Measurements from ENCODE around the gene NRXN2.

NRXN2 gene

DNA sequence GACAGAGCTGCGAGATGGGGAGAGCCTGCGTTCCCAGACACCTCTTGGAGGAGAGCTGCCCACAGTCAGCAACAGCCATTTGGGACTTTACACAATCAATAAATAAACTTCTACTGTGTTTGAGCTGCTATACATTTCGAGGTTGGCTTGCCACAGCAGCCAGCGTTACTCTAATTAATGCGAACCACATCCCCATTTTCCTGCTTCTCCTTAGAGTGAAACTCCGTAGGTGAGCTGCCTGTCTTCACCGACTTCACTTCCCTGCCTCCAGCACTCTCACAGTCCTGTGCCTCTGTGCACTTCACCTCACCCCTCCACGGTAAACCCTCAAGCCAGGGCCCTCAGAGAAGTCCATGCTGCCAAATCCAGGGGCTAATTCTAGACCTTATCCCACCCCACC, 137.8 kb downstream of the NRXN2 start:
- DNase-seq = no peak

DNA sequence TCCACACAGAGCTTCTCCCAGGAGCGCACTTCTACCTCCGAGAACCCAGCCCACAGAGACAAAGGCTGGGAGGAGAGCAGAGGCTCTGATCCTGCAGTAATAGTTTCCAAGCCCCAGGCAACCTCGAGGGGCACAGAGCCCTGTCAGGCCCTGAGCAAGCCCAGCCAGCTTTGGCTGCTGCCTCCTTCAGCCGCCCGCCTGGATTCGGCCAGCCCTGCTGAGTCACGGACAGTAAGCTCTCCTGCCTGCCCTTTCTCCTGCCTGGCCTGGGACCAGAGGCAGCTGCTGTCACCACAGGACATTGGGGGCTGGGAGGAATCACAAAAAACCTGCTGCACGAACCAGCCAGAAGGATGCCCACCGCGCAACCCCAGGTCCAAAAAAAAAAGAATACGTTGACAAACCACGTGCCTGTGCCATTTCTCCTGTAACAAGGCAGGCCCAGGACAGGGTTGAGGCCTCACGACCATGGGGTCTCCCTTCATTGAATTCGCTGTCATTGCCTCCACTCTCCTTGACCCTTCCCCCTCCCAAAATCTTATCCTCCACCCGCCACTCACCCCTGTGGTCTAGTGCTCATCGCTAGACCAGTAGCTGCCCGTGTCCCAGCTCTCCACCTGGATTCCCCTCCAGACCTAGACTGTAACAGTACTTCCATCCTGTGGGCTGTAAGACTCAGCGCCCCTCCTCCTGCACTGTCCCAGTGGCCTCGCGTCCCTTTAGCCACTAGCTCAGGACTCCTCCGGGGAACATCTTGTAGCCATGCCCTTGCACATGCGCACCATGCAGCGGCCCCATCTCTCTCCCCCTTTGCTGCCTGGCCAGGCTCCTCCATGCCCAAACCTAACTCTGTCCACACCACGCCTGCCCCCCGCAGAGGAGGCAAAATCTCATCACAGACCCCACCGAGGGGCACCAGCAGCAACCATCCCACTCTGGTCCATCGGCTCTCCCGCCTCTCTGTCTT, 139.4 kb downstream of the NRXN2 start:
- no peak for DNase-seq

DNA sequence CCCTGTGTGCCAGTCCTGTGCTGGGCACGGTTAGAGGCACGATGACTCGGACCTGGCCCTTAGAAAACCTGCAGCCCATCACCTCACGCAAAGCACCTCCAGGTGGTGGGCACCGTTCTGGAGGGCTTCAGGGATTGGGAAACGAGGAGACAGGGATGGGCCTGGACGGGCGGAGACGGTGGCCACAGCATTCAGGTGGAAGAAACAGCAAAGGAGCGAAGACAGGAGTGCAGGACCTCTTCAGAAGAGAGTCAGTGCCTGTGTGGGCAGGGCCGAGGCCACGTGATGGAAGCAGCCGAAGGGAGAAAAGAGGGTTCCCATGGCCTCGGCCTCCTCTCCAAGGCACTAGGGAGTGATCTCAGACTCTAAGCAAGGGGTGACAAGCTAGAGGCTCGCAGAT, 140.1 kb downstream of the NRXN2 start:
- DNase-seq = no peak

DNA sequence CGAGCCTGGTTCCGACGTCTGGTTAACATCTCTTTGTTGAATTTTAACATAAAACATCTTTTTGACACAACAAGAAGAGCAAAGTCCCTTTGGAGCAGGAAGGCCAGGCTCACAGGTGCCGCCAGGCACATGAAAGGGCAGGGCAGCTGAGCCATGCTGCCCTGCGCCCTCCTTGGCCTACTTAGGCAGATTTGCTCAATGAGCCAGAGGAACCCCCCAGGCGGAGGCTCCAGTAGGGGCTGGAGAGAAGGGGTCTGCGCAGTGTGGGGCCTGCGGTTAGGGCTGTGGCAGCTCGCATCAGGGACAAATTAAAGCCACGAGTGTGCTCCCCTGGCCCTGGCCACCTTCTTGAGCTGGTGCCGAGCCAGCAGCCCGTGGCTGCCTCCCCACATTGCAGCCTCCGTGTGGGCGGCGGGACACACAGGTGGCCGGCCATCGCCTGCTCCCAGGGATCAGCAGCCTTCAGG, 141.9 kb downstream of the NRXN2 start:
- DNase-seq = no peak

DNA sequence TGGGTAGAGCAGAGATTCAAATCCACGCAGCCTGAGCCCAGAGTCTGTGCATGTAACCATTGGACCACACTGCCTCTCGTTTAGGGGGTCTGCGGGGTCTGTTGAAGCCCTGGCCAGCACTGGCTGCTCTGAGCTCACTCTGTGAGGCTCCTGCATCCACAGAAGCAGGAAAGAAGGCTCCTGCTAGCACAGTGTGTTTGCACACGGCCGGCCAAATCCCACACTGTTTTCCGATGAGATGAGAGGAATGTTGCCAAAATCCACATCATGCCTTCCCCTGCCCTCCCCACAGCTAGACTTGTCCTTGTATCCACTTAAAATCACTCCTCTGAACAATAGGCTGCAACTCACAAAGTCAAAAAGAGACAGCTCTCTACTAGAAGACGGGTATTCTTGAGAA, 142.6 kb downstream of the NRXN2 start:
- no peak for DNase-seq

DNA sequence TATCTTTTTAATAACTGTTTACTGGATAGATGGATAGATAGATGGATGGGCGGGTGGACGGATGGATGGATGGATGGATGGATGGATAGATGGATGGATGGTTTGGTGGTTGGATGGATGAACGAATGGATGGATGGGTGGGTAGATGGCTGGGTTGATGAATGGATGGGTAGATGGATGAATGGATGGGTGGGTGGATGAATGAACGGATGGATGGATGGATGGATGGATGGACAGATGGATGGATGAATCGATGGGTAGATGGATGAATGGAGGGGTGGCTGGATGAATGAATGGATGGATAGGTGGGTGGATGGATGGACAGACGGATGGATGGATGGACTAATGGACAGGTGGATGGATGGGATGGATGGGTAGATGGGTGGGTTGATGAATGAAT, 145.8 kb downstream of the NRXN2 start:
- DNase-seq = no peak

DNA sequence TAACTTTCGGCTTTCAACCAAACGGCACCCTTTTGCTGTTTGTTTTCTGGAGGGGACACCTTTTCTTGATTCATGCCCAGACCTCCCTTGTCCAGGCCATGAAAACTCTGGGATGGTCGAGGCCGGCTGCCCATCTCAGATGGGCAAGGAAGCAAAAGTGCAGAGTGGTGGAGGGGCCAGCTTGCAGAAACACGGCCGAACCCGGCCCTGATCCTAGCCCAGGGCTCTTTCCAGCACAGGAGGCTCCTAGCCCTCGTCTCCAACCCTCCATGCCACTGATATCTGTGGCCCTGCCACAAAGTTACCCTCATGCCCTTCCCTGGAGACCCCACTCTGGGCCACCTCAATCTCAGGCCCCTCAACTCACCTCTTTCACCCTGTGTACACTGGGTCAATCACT, 150.9 kb downstream of the NRXN2 start:
- no peak for DNase-seq

DNA sequence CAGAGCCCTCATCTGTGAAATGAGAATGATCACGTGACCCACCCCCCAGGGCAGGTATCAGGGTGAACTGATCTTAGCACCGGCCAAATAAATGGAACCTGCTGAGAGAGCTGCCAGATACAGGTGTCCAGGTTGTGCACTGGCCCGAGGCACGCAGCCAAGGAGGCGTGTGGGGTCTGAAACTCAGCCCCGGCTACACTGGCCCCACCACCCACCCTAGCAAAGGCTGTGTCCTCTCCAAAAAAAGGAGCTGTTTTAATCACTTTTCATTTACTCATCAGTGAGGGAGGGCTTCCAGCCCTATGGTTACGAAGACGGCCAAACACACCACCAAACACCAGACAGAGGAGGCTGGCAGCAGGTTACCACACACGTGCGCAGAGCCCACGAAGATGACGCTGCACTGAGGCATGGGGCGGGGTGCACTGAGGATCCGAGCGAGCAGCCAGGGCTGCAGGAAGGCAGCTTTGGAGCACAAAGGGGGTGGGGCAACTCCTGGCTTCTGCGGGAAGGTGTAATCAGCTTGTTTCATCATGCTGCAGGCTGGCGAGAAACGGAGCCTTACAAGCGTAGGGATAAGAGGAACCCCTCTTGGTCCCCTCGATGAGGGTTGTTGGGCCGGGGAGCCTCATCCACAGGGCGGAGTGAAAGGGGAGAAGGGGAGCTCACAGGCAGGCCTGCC, 151.4 kb downstream of the NRXN2 start:
- no peak for DNase-seq

DNA sequence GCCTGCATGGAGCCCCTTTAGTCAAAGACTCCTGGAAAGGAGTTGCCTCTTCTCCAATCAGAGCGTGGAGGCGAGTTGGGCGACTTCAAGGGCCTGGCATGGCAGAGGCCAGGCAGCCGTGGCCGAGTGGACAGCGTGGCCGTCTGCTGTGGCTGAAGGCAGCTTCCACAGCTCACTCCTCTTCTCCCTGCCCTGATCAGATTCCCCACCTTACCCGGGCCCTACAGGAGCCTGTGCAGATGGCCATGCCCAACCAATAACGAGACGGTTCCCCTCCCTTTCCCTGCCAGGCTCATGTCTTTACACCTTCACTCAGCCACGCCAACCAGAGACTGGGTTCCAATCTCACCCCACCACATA, 152.0 kb downstream of the NRXN2 start:
- no peak for DNase-seq

DNA sequence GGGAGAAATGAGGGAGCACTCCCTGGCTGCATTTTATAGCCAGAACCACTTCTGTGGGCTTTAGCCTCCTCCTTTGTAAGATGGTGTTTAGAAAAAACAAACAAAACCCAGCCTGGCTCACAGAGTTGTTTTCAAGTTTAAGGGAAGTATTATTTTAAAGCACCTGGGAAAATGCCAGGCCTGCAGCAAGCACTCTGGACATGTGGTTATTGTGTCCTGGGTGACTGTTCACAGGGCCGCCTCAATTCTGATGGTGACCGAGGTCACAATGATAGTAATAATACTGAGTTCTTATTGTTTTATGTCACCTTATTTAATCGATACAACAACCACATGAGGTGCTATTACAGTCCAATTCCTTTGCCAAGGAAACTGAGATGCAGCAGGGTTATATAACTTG, 152.7 kb downstream of the NRXN2 start:
- no peak for DNase-seq

DNA sequence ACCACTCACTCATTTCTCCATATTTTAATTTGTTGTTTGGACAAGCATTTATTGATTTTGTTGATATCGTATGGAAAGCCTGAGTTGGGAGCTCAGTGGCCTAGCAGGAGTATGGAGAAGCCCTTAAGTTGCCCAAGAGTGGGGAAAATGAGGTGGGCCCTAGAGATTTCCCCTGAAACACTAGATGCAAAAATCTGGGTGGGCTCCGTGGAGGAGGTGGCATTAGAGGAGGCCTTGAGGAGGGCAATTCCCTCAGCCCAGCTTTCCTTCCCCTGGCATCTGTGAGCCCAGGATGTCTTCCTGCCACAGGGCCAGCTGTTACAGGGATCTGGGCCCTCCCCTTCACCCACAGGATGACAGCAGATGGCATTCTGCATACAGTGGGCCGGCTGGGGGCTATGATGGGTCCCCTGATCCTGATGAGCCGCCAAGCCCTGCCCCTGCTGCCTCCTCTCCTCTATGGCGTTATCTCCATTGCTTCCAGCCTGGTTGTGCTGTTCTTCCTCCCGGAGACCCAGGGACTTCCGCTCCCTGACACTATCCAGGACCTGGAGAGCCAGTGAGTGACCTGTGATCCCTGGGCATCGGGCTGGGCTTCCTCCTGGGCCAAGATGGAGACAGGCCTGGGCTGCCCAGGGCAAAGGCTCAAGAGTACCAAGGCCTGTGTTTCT, 153.6 kb downstream of the NRXN2 start:
- no peak for DNase-seq

DNA sequence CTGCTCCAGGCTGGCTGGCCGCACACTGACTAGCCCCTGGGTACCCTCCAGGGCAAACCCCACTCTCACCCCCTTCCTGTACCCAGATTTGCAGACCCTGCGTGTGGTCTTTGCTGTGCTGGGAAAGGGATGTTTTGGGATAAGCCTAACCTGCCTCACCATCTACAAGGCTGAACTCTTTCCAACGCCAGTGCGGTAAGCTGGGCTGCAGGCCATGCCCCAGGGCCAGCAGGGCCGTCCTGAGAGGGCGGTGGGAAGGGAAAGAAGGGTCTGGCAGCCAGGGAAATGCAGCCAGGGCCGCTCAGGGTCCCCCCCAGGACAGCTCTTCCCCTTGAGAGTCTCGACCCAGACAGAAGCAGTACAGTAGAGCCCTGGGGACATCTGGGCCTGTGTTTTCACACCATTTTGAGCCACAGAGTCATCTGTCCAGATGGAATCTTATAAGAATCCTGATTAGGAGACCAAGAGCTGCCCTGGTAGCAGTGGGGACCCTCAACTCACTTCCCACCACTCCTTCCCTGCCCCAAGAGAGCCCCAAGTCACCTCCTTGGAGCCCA, 154.3 kb downstream of the NRXN2 start:
- DNase-seq = no peak

DNA sequence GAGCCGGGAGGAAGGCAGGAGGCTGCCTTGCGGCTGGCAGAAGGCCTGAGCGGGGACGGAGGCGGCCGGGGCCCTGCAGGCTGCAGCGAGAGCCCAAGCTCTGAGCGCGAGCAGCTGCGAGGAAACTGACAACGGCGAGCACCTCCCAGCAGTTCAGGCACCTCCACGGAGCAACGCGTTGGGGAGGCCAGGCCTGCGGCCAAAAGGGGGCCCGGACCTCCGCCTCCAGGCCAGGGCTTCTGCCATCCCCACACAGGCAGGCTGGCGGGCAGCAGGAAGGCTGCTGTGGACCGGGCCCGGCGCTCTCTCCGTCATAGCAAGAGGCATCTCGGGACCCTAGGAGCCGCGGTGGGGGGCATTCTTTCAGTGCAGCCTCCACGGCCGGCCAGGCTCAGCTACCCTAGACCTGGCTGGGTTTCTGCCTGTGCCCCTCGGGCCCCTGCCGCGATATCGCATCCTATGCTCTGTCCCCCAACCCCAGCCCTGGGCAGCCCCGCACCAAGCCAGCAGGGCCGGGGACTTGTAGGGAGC, 154.9 kb downstream of the NRXN2 start:
- no peak for DNase-seq

DNA sequence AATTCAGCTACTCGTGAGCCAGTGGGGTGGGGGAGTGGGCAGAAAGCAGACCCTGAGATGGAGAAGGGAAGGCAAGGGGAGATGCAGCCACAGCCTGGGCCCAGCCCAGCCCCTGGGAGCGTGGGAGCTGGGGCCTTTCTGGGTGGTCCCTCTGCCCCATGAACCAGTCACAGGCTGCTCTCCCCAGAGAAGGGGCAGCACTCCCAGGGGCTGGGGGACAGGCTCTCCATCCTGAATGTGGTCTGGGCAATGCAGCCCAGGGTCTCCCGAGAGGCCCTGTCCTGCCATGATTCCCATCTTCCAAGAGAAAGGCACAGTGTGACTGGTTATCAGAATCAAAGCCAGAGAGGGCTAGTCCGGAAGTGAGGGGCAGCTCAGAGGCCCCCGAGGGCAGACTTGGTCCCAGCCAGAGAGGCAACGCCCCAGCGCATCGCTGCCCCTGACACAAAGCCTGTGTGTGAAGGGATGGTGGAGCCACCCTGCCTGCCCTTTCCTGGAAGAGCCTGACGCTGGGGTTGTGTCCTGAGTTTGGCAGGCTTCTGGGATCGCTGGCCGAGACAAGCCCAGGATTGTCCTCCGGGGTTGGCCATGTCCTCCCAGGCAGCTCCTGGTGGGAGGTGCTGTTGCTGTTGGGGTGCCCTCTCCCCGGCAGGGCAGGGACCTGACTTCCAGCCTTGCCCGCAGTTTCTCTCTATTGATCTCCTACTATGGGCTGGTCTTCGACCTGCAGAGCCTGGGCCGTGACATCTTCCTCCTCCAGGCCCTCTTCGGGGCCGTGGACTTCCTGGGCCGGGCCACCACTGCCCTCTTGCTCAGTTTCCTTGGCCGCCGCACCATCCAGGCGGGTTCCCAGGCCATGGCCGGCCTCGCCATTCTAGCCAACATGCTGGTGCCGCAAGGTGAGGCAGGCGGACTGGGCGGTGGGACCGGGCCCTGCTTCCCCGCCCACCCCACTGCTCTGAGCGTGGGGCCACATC, 155.8 kb downstream of the NRXN2 start:
- no peak for DNase-seq

DNA sequence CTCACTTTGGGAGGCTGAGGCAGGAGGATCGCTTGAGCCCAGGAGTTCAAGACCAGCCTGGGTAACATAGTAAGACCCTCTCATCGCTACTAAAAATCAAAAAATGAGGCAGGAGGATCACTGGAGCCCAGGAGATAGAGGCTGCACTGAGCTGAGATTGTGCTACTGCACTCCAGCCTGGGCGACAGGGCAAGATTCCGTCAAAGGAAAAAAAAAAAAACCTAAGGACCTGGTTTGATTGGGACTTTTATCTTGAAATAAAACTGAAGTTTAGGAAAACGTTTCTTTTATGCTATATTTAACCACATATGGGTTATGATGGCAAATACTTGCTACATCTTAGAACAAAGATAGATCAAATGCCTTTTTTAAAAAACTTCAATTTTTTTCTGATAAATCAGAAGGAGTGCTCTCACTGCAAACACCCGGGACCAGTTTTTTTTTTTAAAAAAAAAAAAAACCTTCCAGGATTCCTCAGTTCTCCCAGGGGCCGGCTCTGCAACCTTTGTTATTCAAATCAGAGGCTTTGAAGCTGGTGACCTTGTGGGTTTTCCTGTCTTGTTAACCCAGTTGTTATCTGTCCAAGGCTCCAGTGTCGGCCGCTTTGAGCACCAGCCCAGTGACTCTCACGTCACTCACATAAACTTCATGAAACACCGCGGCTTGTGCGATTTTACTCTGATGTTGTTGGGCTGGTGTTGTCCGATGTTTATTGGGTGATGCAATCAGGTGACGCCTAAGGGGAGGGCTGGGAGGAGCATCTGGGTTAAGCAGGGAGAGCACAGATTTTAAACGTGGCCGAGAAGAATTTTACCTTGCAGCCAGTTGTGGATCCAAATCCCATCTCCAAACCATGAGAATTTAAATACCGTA, 156.7 kb downstream of the NRXN2 start:
- DNase-seq = peak; percentile 73

DNA sequence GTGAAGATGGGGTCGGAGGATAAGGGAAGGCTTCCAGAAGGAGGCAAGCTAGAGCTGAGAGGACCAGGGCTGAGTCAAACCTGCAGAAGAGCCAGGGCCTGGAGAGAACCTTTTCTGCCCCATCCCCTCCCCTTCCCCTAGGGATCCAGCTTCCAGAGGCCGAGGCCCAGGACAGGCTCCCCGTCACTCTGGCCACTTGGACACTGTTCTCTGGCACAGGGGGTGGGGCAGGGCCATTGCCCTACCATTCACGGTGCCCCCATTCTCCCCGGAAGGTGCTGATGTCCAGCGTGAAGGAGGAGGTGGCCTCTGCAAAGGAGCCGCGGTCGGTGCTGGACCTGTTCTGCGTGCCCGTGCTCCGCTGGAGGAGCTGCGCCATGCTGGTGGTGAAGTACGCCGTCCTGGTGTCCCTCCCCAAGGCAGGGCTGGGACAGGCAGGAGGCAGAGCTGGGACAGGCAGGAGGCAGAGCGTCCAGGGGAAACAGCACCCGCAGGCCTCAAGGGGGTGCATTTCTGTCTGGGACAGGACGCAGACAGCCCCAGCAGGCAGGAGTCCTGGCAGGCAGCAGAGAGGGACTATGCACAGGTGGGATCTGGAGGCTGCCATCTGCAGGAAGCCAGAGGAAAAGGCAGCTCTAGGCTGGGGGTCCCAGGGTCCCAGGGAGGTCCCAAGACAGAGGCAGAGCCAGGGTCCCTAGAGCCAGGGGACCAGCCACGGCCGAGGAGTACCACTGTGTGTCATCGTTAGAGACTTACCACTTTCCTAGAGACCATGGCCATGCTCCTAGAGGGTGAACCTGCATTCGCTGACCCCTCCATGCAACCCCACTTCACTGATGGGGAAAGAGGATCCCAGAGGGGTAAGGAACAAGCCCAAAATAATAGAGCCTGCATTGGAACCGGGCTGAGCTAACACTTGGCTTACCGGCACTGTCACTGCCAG, 157.8 kb downstream of the NRXN2 start:
- no peak for DNase-seq

DNA sequence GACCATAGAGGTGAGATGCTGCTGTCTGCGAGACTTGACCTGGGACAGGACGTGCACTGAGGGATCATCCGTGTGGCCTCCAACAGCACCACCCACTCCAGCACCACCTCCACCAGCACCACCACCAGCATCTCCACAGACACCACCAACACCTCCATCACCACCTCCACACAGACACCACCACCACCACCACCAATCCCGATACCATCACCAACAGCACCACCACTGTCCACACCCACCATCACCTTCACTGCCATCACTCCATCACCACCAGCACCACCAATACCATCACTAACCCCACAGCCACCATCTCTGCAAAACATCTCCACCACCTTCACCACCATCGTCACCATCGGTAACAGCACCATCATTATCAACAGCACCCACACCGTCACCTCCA, 158.6 kb downstream of the NRXN2 start:
- no peak for DNase-seq

DNA sequence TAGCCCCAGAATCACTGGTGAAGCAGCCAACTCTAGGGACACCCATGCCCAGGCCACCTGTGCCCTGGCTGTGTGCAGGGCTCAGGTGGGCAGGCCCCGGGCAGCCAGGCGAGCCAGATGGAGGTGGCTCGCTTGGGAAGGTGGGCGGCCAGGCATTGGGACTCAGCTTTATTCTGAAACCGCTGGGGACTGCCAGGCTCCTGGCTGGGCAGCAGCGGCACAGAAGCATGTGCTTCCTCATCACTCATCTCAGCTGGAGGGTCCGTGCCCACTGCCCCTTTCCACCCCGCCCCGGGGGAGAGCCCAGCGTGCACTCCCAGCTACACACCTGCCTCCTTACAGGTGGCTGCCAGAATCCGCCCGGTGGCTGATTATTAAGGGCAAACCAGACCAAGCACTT, 159.0 kb downstream of the NRXN2 start:
- DNase-seq = no peak

DNA sequence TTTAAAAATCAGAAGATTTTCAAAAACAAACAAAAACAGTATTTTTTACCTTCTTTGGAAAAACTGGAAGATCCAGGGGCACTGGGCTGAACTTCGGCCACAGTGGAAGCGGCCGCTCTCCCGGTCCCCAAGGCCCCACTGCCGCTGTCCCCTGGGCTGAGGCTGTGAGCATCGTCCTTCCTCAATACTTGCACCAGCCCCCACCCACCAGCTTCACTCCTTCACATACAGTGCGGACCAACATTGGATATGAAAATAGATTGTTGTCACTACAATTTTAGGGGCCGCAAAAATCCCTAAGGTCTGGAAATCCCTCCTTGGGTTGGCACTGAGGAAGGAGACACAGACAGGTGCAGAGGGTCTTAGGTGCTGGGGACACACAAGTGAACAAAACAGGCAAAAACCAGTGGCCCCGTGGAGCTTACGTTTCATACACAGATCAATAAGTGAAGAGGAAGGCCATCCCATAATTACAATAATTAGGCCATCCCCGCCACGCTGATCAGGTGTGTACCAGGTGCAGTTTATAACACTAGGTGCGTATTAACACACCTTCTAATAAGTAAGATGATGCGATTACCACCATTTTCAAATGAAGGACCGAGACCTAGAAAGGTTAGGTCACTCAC, 160.2 kb downstream of the NRXN2 start:
- DNase-seq = no peak

Measured in fibroblast of skin of scalp (primary cell).